ENCODE measurements around the gene SAMD8. TPM values are rescaled to one million over a fixed set of nuclear protein-coding genes. Genes with fewer than 3 reads are reported as not detected.
A peak's percentile ranks its signal among the peaks of the same experiment; 100 is the strongest.

The SAMD8 gene
- total RNA-seq: 10 to 100 TPM; 17.4 to 18.2 TPM

DNA sequence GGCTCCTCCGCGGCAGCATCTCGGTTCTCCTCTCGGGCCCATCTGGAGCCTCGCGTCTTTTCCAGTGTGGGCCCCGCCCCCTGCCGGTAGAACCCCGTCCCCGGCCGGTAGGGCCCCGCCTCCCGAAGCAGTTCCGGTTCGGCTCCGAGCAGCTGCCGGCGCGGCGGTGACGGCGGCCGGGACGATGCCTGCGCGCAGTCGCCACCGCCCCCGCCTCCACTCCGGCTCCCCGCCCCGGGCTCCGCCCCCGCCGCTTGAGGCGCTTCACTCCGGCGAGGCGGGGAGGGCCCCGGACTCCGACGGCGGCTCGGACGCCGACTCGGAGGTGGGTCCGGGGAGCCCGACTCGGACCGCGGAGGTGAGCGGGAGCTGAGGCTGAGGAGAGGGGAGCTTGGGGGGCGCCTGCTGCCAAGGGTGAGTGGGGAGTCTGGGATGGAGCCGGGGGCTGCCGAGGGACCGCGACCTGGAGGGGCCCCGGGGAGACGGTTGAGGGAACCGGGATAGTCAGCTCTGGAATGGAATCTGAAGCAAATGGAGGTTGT is at the start of gene SAMD8:
Gene SAMD8 (plus strand): TSS at position 292 of the 542 bp plus-strand sequence. CDS start 38,873 bp downstream, outside the sequence.
- H3K4me1 Mint-ChIP-seq (ENCODE audit: low read depth): peaks cover 48% of the 10 kb centered on the region
- CTCF ChIA-PET: interaction anchor here (1.2 to 7.1 kb wide), 6 partner anchors 13 to 124 kb away, joined by 4 to 61 read pairs (median 8); partner anchors contain the start of genes COMTD1 and VDAC2
- ATAC-seq (peak; percentile 90), DNase-seq (peak; percentile 98)
- H3K36me3 Mint-ChIP-seq (ENCODE audit: low read depth): peaks cover 15% of the 10 kb centered on the region
- H3K9me3 Mint-ChIP-seq (ENCODE audit: insufficient read depth): no peaks in the 10 kb centered on the region
- H3K27ac Mint-ChIP-seq: peak within 1 kb of the TSS; percentile 88
- no peaks in the 10 kb centered on the region for H3K27me3 Mint-ChIP-seq (ENCODE audit: low read depth)
- POLR2A ChIA-PET: interaction anchor here (0.5 to 2.1 kb wide), 11 partner anchors 25 to 281 kb away, joined by 3 to 13 read pairs (median 3); partner anchors contain the start of gene COMTD1
- peak within 1 kb of the TSS; percentile 80 for H3K4me3 Mint-ChIP-seq

DNA sequence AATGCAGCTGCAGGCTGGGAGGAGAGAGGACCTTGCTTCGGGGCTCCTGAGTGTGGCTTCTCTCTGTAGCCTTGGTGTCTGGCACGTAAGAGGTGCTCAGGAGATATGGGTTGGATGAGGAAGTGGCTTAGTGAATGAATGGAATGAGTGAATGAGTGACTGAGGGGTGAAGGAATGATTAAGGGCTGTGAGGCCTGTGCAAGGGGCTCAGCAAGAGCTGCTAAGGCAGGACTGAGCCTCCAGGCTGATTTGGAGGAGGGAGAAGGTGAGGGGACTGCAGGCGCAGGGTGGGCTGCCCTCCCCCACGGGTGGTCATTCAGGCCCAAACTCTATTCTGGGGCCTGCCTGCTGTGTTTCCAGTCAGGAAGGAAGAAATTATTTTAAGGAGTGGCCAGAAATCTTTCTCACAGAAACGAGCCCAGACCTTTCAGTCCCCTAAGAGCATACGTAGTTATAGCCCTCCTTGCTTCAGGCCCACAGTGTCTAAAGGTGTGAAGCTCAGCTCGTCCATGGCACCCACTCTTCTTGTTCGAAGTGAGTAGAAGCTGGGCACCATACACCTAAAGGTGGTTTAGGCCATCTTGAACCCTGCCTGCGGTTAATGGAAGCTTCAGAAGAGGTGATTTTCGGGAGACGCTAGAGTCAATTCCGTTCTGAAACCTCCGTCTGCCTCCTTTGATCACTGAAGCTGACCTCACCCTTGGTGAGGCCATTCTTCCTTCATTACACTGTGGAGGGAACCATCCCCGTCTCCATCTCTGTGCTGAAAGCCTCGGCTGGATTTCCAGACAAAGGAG is 49.5 kb upstream of the SAMD8 start:
- DNase-seq (no peak), ATAC-seq (no peak)
- CTCF ChIA-PET: no interaction called here
- POLR2A ChIA-PET: interaction anchor here (0.5 kb wide), 1 partner anchor 575 kb away, joined by 4 read pairs; no protein-coding TSS in a partner anchor
- Mint-ChIP-seq H3K4me1 (ENCODE audit: low read depth) (peaks cover 10% of the 10 kb centered on the region), H3K27ac (no peak overlapping the region), H3K9me3 (ENCODE audit: insufficient read depth) (no peaks in the 10 kb centered on the region), H3K36me3 (ENCODE audit: low read depth) (no peaks in the 10 kb centered on the region), H3K27me3 (ENCODE audit: low read depth) (no peaks in the 10 kb centered on the region), H3K4me3 (no peak overlapping the region)

DNA sequence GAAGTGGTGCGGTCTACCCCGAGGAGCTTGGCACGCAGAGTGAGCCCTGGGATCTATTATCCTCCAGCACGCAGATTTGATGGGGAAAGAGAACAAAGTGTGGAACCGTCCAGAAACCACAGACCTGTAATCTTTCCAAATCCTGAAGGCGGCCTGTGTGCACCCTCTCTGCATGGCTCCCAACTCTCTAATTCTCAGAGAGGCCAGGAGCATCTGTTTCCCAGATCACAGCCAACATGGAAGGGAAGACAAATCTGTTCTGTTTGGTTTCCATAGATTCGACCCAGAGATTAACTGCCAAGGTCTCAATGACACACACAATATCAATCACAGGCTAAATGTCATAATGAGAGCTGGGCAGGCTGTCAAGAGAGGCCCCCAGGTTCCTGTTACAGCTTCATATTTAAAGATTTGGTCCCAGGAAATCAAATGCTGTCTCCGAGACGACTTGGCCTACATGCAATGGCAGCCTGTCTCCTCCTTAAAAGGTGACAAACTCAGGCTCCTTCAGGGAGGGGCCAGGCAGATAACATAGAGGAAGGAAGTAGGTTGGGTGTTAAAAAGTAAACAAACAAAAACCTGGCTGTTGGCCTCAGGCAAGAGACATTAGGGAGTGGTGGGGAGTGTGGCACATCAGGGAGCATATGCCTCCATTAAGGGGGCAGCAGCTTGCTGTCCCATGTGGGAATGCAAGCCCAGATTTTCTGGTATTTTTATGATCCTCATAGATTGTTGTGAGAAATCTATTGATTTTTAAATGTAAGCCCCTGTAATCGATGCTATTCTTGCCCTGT is 48.8 kb upstream of the SAMD8 start:
- ATAC-seq (no peak), DNase-seq (no peak)
- H3K4me3 Mint-ChIP-seq: no peak overlapping the region
- H3K36me3 Mint-ChIP-seq (ENCODE audit: low read depth): no peaks in the 10 kb centered on the region
- H3K9me3 Mint-ChIP-seq (ENCODE audit: insufficient read depth): no peaks in the 10 kb centered on the region
- H3K4me1 Mint-ChIP-seq (ENCODE audit: low read depth): peaks cover 10% of the 10 kb centered on the region
- no peak overlapping the region for H3K27ac Mint-ChIP-seq
- ChIA-PET CTCF (no interaction called here), POLR2A (interaction anchor here (0.5 kb wide), 1 partner anchor 576 kb away, joined by 4 read pairs; no protein-coding TSS in a partner anchor)
- H3K27me3 Mint-ChIP-seq (ENCODE audit: low read depth): no peaks in the 10 kb centered on the region

DNA sequence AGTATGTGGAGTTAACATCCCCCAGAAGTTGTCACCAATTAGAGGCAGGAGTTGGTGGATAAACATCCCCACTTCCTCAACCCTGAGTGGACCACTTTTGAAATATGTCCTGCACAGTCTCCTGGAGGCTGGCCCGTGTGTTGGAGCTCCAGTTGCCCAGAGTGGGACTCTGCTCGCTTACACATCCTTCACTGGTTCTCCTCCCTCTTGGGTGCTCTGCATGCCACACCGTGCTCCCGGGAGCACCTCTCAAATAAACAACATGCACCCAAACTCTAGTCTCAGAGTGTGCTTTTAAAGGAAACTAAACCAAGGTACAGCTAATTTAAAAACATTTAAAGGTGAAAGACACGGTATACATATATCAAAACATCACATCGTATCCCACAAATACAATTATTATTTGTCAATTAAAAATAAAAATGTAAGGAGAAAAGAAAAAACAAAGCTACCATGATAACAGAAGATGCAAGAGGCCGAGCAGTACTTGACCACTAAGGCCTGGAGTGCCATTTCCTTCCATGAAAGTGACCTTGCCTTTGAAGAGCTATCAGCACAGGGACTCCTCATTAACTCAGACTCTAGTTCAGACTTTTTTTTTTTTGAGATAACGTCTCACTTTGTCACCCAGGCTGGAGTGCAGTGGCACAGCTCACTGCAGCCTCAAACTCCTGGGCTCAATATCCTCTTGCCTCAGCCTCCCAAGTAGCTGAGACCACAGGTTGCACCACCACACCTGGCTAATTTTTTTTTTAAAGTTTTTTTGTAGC is 47.8 kb upstream of the SAMD8 start:
- Mint-ChIP-seq H3K4me1 (ENCODE audit: low read depth) (peaks cover 10% of the 10 kb centered on the region), H3K4me3 (no peak overlapping the region), H3K27ac (no peak overlapping the region), H3K27me3 (ENCODE audit: low read depth) (no peaks in the 10 kb centered on the region), H3K9me3 (ENCODE audit: insufficient read depth) (no peaks in the 10 kb centered on the region), H3K36me3 (ENCODE audit: low read depth) (no peaks in the 10 kb centered on the region)
- CTCF ChIA-PET: no interaction called here
- DNase-seq (no peak), ATAC-seq (no peak)
- POLR2A ChIA-PET: interaction anchor here (0.6 kb wide), 1 partner anchor 120 kb away, joined by 3 read pairs; no protein-coding TSS in a partner anchor

DNA sequence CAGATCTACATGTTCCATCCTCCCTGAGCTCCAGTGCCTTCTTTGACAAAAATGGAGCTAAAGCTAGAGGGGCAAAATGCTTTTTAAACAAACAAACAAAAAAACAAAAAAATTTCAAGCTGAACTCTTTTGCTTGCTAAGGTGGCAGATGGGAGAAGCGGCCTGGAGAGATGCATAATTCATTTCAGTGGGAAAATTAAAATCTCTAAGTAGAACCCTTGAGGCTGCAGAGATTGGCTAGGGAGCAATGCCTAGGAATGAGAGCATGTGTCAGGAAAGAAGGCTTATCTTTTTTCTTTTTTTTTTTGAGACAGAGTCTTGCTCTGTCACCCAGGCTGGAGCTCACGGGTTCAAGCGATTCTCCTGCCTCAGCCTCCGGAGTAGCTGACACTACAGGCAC is 46.4 kb upstream of the SAMD8 start:
- Mint-ChIP-seq H3K27me3 (ENCODE audit: low read depth) (no peaks in the 10 kb centered on the region), H3K4me3 (no peak overlapping the region), H3K36me3 (ENCODE audit: low read depth) (no peaks in the 10 kb centered on the region), H3K4me1 (ENCODE audit: low read depth) (peaks cover 10% of the 10 kb centered on the region), H3K27ac (no peak overlapping the region), H3K9me3 (ENCODE audit: insufficient read depth) (no peaks in the 10 kb centered on the region)
- POLR2A ChIA-PET: interaction anchor here (1.3 kb wide), 1 partner anchor 46 kb away, joined by 3 read pairs; the partner anchor contains the start of gene SAMD8
- DNase-seq: no peak
- ATAC-seq: no peak
- CTCF ChIA-PET: no interaction called here

DNA sequence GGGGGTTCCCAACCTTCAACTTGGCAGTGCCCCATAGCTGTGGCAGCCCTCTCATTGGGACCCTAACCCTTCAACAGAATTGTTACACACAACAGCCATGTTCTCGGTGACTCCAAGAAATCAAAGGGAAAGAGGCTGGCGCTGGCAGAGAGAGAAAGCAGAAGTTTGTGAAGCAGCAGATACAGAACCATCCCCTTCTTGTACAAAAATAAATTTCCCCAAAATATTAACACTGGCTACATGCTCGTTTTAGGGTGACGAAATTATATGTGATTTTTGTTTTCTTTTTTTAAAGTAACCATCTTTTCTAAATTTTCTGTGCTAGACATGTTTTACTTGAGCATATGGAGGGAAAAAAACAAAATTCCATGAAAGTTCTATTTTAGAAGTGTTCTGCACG is 45.2 kb upstream of the SAMD8 start:
- ChIA-PET POLR2A (interaction anchor here (1.3 kb wide), 1 partner anchor 45 kb away, joined by 3 read pairs; the partner anchor contains the start of gene SAMD8), CTCF (no interaction called here)
- Mint-ChIP-seq H3K4me1 (ENCODE audit: low read depth) (peaks cover 8% of the 10 kb centered on the region), H3K27me3 (ENCODE audit: low read depth) (no peaks in the 10 kb centered on the region), H3K36me3 (ENCODE audit: low read depth) (no peaks in the 10 kb centered on the region), H3K4me3 (no peak overlapping the region), H3K9me3 (ENCODE audit: insufficient read depth) (no peaks in the 10 kb centered on the region), H3K27ac (no peak overlapping the region)
- no peak for DNase-seq
- ATAC-seq: no peak

DNA sequence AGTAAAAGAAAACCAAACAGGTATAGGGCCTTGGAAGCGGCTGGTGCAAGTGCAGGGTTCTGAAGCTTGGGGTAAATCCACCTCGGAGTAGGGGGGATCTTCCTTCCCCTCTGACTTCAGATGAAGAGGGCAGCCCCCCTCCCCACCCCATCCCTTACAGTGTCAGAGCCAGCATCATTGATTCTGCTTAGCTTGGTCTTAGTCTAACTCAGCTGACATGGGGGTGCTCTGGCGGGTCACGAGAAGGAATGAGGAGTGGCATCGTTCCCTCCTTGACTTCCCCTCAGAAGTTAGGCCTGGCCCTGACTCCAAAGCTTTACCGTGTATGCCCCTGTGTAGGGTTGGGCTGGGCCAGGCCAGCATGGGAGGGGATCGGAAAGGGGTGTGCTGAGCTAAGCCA is 44.2 kb upstream of the SAMD8 start:
- Mint-ChIP-seq H3K27me3 (ENCODE audit: low read depth) (no peaks in the 10 kb centered on the region), H3K36me3 (ENCODE audit: low read depth) (no peaks in the 10 kb centered on the region), H3K4me3 (no peak overlapping the region), H3K9me3 (ENCODE audit: insufficient read depth) (no peaks in the 10 kb centered on the region), H3K4me1 (ENCODE audit: low read depth) (peaks cover 3% of the 10 kb centered on the region), H3K27ac (no peak overlapping the region)
- CTCF ChIA-PET: no interaction called here
- POLR2A ChIA-PET: no interaction called here
- no peak for DNase-seq
- ATAC-seq: no peak

DNA sequence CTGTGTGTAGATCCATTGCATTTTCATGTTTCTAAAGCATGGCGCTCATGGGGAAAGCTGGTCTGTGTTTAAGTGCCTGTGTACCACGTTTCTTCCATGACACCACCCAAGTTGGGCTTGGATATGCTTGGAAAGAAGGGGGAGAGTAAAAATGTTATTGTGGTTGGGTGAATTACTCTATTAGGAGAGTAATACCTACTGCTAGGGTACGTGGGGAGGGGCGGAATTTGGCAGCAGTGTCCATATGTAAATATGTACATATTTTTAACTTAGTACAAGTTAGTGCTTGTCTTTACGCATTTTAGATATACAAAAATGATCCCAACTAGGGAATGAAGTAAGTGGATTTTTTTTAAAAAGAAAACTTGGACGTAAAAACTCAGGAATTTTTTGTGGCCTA is 42.9 kb upstream of the SAMD8 start:
- H3K9me3 Mint-ChIP-seq (ENCODE audit: insufficient read depth): no peaks in the 10 kb centered on the region
- ATAC-seq (no peak), DNase-seq (no peak)
- H3K27ac Mint-ChIP-seq: no peak overlapping the region
- H3K36me3 Mint-ChIP-seq (ENCODE audit: low read depth): no peaks in the 10 kb centered on the region
- no peaks in the 10 kb centered on the region for H3K4me1 Mint-ChIP-seq (ENCODE audit: low read depth)
- no peaks in the 10 kb centered on the region for H3K27me3 Mint-ChIP-seq (ENCODE audit: low read depth)
- H3K4me3 Mint-ChIP-seq: no peak overlapping the region
- CTCF ChIA-PET: no interaction called here
- POLR2A ChIA-PET: interaction anchor here (0.6 kb wide), 1 partner anchor 181 kb away, joined by 3 read pairs; no protein-coding TSS in a partner anchor

DNA sequence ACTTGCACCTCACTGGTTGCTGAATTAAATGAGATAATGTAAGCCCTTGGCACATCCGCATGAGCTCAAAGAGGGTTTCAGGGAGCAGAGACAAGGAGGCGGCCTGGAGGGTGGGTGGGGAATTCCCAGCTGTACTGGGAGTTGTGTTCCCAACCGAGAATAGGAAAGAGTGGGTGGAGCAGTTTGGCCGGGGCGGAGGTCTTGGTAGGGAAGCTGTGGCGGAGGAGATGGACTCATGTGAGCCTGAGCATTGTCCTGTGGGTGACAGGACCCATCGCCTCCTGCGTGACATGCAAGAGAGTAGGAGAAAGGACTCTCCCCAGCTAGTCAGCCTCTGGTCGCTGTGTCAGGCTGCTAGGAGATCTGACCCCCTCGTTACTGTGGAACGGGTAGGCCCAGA is 41.0 kb upstream of the SAMD8 start:
- ChIA-PET POLR2A (no interaction called here), CTCF (interaction anchor here (0.6 to 1.0 kb wide), 2 partner anchors 16 to 30 kb away, joined by 3 read pairs; no protein-coding TSS in a partner anchor)
- no peaks in the 10 kb centered on the region for H3K27me3 Mint-ChIP-seq (ENCODE audit: low read depth)
- no peak overlapping the region for H3K27ac Mint-ChIP-seq
- no peak overlapping the region for H3K4me3 Mint-ChIP-seq
- H3K36me3 Mint-ChIP-seq (ENCODE audit: low read depth): no peaks in the 10 kb centered on the region
- DNase-seq (no peak), ATAC-seq (no peak)
- no peaks in the 10 kb centered on the region for H3K9me3 Mint-ChIP-seq (ENCODE audit: insufficient read depth)
- peaks cover 13% of the 10 kb centered on the region for H3K4me1 Mint-ChIP-seq (ENCODE audit: low read depth)

DNA sequence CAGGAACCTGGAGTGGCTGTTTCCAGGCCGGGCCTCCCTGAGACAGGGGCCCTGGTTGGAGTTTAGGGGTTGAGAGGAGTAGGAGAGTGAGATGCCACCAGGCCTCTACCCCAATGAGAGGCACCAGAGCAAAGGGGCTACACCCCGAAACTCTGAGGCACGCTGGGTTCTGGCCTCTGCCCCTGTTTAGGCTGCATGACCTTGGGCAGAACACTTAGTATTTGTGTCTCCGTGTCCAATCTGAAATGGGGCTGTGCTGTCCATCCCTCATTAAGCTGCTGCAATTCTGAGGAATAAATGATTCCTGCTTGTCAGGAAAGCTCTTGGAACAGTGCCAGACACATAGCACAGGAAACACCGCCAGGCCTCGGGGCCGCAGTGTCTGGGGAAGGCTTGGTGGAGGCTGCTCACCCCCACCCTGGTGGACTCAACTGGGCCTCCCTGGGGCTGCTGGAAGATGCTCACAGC is 40.5 kb upstream of the SAMD8 start:
- Mint-ChIP-seq H3K27me3 (ENCODE audit: low read depth) (no peaks in the 10 kb centered on the region), H3K27ac (no peak overlapping the region), H3K36me3 (ENCODE audit: low read depth) (no peaks in the 10 kb centered on the region), H3K9me3 (ENCODE audit: insufficient read depth) (no peaks in the 10 kb centered on the region), H3K4me1 (ENCODE audit: low read depth) (peaks cover 15% of the 10 kb centered on the region), H3K4me3 (no peak overlapping the region)
- CTCF ChIA-PET: interaction anchor here (1.0 kb wide), 1 partner anchor 17 kb away, joined by 3 read pairs; no protein-coding TSS in a partner anchor
- POLR2A ChIA-PET: no interaction called here
- no peak for ATAC-seq
- DNase-seq: no peak

DNA sequence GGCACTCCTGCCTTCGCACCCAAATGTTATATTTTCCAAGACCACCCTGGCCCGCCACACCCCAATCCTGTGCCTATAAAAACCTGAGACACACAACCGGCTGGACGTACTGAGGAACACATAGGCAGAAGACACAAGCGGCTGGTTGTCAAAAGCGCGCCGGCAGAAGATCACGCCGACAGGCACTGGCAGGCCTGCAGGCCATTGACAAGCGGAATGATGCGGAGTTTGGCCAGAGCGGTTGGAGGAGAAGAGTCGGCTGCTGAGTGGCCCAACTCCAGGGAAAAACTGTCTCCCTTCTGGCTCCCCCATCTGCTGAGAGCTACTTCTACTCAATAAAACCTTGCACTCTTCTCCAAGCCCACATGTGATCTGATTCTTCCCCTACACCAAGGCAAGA is 39.7 kb upstream of the SAMD8 start:
- Mint-ChIP-seq H3K4me1 (ENCODE audit: low read depth) (peaks cover 20% of the 10 kb centered on the region), H3K27ac (no peak overlapping the region), H3K9me3 (ENCODE audit: insufficient read depth) (no peaks in the 10 kb centered on the region), H3K27me3 (ENCODE audit: low read depth) (no peaks in the 10 kb centered on the region), H3K36me3 (ENCODE audit: low read depth) (no peaks in the 10 kb centered on the region), H3K4me3 (no peak overlapping the region)
- ChIA-PET POLR2A (no interaction called here), CTCF (no interaction called here)
- no peak for ATAC-seq
- DNase-seq: no peak

Data from activated CD8-positive, alpha-beta T cell treated with anti-CD3 and anti-CD28 coated beads, Interleukin-2, amount 10 ng/mL, durations not matched to agents 7 days and 5 days (primary cell).